Measurements from ENCODE around the gene OPN1SW.
A peak's percentile ranks its signal among the peaks of the same experiment; 100 is the strongest.

Gene OPN1SW

DNA sequence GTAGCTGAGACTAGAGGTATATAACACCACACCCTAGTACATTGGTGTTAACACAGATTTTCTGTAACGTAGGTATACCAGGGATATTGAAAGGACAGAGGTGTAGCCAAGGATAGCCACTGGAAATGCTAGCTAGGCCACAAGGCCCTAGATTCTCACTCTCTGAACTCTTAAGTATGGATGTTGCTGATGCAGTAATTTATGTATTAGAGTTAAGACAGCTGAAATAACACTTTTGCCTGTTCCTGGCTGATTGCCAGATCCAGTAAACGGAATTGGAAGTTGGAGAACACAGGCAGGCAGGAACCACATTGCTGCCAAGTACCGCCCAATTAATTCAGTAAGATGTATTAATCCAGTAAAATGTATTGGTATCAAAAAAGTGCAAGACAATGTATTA, 34.6 kb downstream of the OPN1SW start:
- Mint-ChIP-seq H3K4me1 (ENCODE audit: low read depth in 2 of 2) (peaks cover 27 to 50% of the 10 kb centered on the region in 2 donors), H3K27ac (no peak overlapping the region), H3K4me3 (no peak overlapping the region)

DNA sequence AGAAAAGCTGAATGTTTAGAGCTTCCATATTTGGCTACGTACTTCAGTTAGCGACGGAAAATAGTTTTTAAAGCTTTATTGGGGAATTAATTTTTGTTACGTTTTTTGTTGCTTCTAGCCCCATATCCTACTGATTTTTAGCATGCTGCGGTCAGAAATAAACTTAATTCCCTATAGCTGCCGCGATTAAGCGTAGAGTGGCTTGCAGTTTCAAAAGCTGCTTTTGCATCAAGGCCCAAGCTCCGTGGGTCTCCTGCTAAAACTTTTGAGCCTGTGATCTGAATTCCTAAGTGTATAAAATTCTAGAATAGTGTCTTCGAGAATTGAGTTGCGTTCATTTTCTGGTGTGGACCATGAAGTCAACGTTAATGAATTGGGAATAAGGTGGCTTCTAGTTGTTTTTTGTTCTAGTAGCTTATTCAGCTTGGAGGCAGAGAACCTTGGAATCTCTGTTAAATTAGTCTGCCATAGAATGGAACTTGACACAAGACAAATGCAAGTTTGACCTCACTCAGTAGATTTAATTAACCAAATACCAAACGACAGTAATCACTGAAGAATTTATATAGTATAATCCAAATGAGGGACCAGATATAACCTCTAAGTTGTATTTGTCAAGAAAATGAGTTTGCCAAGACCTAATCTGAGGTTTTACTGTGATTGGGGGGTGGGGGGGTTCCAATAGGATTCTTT, 35.5 kb downstream of the OPN1SW start:
- H3K27me3 Mint-ChIP-seq = no peaks in the 10 kb centered on the region
- H3K27ac Mint-ChIP-seq = peak overlapping the region; percentile 99
- peaks cover 19% of the 10 kb centered on the region for H3K36me3 Mint-ChIP-seq (ENCODE audit: insufficient read depth)
- H3K4me3 Mint-ChIP-seq = peak overlapping the region; percentile 93 to 99
- DNase-seq = no peak
- no peaks in the 10 kb centered on the region for H3K9me3 Mint-ChIP-seq
- H3K4me1 Mint-ChIP-seq (ENCODE audit: low read depth in 2 of 2) = peaks cover 27 to 46% of the 10 kb centered on the region in 2 donors
- no peak for ATAC-seq (replicated peaks)

More for the DNA sequence above, 34.6 kb downstream of the OPN1SW start:
- H3K9me3 Mint-ChIP-seq = no peaks in the 10 kb centered on the region
- no peak for ATAC-seq (replicated peaks)
- no peaks in the 10 kb centered on the region for H3K27me3 Mint-ChIP-seq
- peaks cover 19% of the 10 kb centered on the region for H3K36me3 Mint-ChIP-seq (ENCODE audit: insufficient read depth)
- DNase-seq = no peak

DNA sequence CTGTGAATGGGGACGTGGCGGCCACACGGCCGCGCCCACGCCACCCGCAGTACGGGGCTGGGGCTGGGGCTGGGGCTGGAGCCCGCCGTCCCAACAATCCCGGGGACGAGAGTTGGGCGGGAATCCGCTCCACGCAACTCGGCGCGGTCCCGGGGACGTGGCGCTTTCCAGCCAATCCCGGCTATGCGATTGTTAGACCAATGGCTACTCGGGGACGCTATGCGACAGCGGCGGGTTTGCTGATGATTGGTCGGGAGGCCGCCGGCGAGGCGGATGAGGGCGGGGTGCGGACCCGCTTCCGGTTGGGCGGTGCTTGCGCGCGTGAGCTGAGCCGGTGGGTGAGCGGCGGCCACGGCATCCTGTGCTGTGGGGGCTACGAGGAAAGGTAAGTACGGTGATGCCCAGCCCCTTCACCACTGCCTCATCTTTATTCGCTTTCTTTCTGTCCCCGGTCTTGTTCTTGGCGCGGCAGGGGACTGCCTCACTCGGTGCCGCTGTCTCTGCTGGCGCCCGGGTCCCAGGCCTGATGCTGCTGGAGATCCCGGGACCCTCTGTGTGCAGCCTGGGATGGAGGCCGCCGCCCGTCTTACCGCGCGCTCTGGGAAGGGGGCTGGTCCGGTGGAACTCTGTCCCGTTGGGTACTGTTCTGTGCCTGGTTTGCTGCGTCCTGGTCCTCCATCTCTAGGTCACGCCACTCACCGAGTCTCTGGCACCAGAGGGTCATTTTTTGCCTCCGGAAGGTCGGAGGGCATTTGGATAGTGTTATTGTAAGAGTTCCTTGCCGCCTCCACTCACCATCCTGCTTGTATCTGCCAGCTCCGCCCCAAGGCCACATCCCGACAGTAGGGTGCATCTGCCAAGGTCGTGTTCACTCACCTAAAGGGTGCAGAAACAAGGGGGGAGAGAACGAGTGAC, 36.3 kb downstream of the OPN1SW start, which contains the start of gene CALU:
CALU (plus strand) TSS at position 312 of the 915 bp plus-strand sequence. CDS start 9,225 bp downstream, outside the sequence.
- H3K9me3 Mint-ChIP-seq = no peaks in the 10 kb centered on the region
- H3K36me3 Mint-ChIP-seq (ENCODE audit: insufficient read depth) = peaks cover 19% of the 10 kb centered on the region
- H3K4me3 Mint-ChIP-seq = peak within 1 kb of the TSS; percentile 93 to 99
- ATAC-seq (replicated peaks) = peak; percentile 90
- peak; percentile 92 to 93 (median 92) for DNase-seq
- no peaks in the 10 kb centered on the region for H3K27me3 Mint-ChIP-seq
- peak within 1 kb of the TSS; percentile 99 for H3K27ac Mint-ChIP-seq
- peaks cover 24 to 42% of the 10 kb centered on the region in 2 donors for H3K4me1 Mint-ChIP-seq (ENCODE audit: low read depth in 2 of 2)

DNA sequence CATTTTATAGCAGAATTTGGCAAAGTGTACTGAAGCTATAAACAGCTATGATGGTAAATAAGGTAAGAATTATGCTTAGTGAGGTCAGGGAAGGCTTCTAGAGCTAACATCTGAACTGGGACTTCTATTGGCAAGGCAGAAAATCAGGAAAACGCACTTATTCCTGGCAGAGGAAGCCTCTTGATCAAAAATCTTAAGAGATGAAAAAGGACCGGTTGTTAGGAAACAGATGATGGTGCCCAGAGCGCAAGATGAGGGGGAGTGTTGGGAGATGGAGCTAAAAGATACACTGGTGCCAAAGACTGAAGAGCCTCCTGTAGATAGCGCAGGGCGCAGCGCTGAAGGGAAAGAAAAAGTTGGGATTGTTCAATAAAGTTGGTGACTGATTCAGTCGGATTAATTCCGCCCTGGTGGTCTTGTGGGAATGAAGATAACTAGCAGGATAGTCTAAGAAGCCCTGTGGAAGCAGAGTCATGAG, 37.0 kb downstream of the OPN1SW start:
- Mint-ChIP-seq H3K36me3 (ENCODE audit: insufficient read depth) (peaks cover 19% of the 10 kb centered on the region), H3K4me3 (peak overlapping the region; percentile 93 to 99), H3K27ac (peak overlapping the region; percentile 99), H3K27me3 (no peaks in the 10 kb centered on the region), H3K4me1 (ENCODE audit: low read depth in 2 of 2) (peaks cover 22 to 39% of the 10 kb centered on the region in 2 donors), H3K9me3 (no peaks in the 10 kb centered on the region)
- ATAC-seq (replicated peaks) (no peak), DNase-seq (peak in 1 of 3 experiments; percentile 4)

DNA sequence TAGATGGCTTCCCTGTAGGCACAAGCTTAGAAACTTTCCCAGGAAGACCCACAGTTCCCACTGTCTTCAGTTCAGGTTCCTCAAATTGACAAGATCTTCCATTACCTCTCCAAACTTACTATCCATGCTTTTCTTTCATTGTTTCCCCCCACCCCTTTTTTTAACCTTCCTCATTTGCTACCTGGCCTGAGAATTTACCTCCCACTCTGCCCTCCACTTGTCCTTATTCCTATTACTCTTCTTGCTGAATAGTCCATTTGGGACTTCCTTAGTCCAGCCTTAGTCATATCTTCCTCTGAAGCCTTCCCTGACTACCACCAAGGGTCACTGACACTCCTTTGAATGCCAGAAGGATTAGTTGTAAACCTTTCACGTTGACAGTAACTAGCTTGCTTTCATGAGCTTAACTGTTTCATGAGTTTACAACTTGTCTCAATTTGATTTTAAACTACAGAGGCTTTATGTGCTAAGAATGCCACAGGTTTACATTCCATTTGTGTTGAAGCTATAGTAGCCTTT, 37.7 kb downstream of the OPN1SW start:
- H3K27ac Mint-ChIP-seq = peak overlapping the region; percentile 99
- DNase-seq = no peak
- peaks cover 22 to 36% of the 10 kb centered on the region in 2 donors for H3K4me1 Mint-ChIP-seq (ENCODE audit: low read depth in 2 of 2)
- no peak for ATAC-seq (replicated peaks)
- no peaks in the 10 kb centered on the region for H3K27me3 Mint-ChIP-seq
- peaks cover 16% of the 10 kb centered on the region for H3K36me3 Mint-ChIP-seq (ENCODE audit: insufficient read depth)
- no peaks in the 10 kb centered on the region for H3K9me3 Mint-ChIP-seq
- H3K4me3 Mint-ChIP-seq = peak overlapping the region; percentile 93 to 99

DNA sequence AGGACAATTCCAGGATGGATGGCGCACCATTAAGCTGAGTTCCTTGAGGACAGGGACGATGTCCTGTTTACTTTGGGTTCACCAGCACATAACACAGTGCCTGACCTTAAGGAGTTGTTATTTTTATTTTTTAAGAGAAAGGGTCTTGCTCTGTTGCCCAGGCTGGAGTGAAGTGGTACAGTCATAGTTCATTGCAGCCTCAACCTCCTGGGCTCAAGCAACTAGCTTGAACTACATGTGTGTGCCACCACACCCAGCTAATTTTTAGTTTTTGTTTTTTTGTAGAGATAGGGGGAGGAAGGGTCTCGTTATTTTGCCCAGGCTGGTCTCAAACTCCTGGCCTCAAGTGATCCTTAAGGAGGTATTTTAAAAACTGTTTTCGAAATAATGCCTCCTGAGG, 38.2 kb downstream of the OPN1SW start:
- no peak overlapping the region for H3K27ac Mint-ChIP-seq
- H3K4me1 Mint-ChIP-seq (ENCODE audit: low read depth in 2 of 2) = peaks cover 22 to 34% of the 10 kb centered on the region in 2 donors
- no peaks in the 10 kb centered on the region for H3K9me3 Mint-ChIP-seq
- ATAC-seq (replicated peaks) (no peak), DNase-seq (no peak)
- peaks cover 16% of the 10 kb centered on the region for H3K36me3 Mint-ChIP-seq (ENCODE audit: insufficient read depth)
- H3K4me3 Mint-ChIP-seq = no peak overlapping the region
- H3K27me3 Mint-ChIP-seq = no peaks in the 10 kb centered on the region

DNA sequence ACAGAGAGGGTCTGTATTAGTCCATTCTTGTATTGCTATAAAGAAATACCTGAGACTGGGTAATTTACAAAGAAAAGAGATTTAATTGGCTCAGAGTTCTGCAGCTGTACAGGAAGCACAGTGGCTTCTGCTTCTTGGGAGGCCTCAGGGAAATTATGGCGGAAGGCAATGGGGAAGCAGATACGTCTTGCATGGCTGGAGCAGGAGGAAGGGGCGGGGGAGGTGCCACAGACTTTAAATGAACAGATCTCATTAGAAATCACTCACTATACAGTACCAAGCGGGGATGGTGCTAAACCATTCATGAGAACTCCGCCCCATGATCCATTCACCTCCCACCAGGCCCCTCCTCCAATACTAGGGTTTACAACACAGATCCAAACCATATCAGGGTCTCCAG, 40.2 kb downstream of the OPN1SW start:
- H3K27ac Mint-ChIP-seq = no peak overlapping the region
- H3K36me3 Mint-ChIP-seq (ENCODE audit: insufficient read depth) = peaks cover 13% of the 10 kb centered on the region
- ATAC-seq (replicated peaks) (no peak), DNase-seq (no peak)
- H3K4me1 Mint-ChIP-seq (ENCODE audit: low read depth in 2 of 2) = peaks cover 11 to 21% of the 10 kb centered on the region in 2 donors
- no peak overlapping the region for H3K4me3 Mint-ChIP-seq
- H3K27me3 Mint-ChIP-seq = peaks cover 10 to 11% of the 10 kb centered on the region in 2 donors
- no peaks in the 10 kb centered on the region for H3K9me3 Mint-ChIP-seq

DNA sequence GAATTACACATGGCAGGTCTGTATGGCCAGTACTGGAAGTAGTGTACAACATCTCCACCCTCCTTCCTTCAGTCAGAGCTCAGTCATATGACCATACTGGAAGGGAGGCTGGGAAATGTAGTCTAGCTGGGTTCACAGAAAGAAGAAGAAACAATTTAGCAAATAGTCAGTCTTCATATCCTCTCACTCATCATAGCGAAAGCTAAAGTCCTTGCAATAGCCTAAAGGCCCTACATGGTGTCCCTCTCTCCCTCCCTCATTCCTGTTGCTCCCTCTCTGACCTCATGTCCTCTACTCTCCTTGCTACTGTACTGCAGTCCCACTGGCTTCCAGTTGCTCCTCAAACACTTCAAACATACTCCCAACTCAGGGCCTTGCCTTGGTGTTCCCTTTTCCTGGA, 40.7 kb downstream of the OPN1SW start:
- Mint-ChIP-seq H3K27me3 (peaks cover 10 to 11% of the 10 kb centered on the region in 2 donors), H3K27ac (no peak overlapping the region), H3K36me3 (ENCODE audit: insufficient read depth) (peaks cover 13% of the 10 kb centered on the region), H3K4me1 (ENCODE audit: low read depth in 2 of 2) (peaks cover 11 to 17% of the 10 kb centered on the region in 2 donors), H3K4me3 (no peak overlapping the region), H3K9me3 (no peaks in the 10 kb centered on the region)
- ATAC-seq (replicated peaks) (no peak), DNase-seq (no peak)

DNA sequence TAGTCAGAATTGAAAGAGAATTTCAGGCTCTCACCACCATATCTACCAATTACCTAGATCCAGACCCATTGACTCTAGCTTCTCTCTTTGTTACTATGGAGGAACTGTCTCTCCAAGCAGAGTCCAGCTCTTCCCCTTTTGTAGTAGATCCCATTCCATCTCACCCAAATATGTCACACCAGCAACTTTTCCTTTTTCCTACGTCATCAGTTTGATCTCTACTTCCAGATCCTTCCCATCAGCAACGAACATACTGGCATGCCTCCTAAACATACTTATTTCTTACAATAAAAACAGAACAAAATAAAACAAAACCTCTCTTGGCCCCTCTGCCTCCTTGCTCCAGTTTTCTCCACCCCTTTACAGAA, 42.3 kb downstream of the OPN1SW start:
- H3K4me1 Mint-ChIP-seq (ENCODE audit: low read depth in 2 of 2) = peaks cover 2 to 4% of the 10 kb centered on the region in 2 donors
- no peaks in the 10 kb centered on the region for H3K36me3 Mint-ChIP-seq (ENCODE audit: insufficient read depth)
- H3K4me3 Mint-ChIP-seq = no peak overlapping the region
- H3K27ac Mint-ChIP-seq = no peak overlapping the region
- no peaks in the 10 kb centered on the region for H3K9me3 Mint-ChIP-seq
- H3K27me3 Mint-ChIP-seq = peaks cover 10 to 11% of the 10 kb centered on the region in 2 donors
- DNase-seq = no peak
- ATAC-seq (replicated peaks) = no peak

DNA sequence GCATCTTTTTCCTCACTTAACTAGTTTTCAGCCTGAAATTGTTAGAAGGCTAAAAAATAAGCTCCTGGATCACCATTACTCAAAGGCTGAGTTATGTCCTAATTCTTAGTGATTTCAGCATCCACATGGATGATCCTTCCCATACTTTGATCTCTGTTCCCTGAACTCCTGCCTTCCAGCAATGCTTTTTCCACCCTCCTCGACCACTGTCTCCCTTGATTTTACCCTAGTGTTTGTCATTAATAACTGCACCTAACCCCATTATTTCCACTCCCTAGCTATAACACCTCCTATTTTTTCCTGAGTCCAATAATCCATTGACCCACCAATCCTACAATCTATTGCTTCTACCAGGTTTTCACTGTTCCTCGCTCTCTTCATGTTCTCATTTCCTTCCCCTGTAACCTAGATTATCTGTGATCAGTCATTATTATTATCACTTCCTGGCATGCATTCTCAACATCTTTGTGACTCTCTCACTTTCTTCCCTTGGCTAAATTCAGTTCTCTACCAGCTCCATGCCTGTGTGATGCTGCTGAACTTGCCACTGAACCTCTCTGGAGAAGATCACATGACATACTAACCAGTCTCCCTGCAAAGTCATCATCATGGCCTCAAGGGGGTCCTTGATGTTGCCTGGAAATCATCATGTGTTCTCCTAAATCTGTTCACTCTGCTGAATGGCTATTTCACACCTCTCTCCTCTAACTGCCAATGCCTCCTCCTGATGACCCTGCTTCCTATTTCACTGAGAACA, 42.9 kb downstream of the OPN1SW start:
- Mint-ChIP-seq H3K4me3 (no peak overlapping the region), H3K27me3 (peaks cover 13 to 15% of the 10 kb centered on the region in 2 donors), H3K27ac (no peak overlapping the region), H3K9me3 (no peaks in the 10 kb centered on the region), H3K4me1 (ENCODE audit: low read depth in 2 of 2) (no peaks in the 10 kb centered on the region), H3K36me3 (ENCODE audit: insufficient read depth) (no peaks in the 10 kb centered on the region)
- DNase-seq (no peak), ATAC-seq (replicated peaks) (no peak)

DNA sequence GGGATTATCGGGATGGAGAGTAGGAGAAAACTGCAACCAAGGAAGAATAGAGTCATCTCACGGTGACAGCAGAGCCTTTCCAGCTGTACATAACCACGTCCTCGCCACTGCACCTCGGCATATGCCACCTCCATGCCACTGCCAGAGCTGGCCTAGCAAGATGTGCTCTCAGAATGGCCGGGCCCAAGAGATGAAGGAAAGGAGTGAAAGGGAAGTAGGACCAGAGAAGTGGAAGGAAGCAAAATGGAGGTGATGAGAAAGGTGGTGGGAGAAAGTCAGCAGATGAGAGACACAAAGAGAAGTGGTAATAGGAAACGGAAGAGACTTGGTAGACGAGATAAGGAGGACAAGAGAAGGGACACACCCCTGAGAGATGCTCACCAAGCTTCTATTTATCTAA, 44.4 kb downstream of the OPN1SW start:
- ATAC-seq (replicated peaks) (no peak), DNase-seq (no peak)
- Mint-ChIP-seq H3K9me3 (no peaks in the 10 kb centered on the region), H3K27ac (no peak overlapping the region), H3K36me3 (ENCODE audit: insufficient read depth) (no peaks in the 10 kb centered on the region), H3K27me3 (peaks cover 29 to 30% of the 10 kb centered on the region in 2 donors), H3K4me1 (ENCODE audit: low read depth in 2 of 2) (no peaks in the 10 kb centered on the region), H3K4me3 (no peak overlapping the region)

DNA sequence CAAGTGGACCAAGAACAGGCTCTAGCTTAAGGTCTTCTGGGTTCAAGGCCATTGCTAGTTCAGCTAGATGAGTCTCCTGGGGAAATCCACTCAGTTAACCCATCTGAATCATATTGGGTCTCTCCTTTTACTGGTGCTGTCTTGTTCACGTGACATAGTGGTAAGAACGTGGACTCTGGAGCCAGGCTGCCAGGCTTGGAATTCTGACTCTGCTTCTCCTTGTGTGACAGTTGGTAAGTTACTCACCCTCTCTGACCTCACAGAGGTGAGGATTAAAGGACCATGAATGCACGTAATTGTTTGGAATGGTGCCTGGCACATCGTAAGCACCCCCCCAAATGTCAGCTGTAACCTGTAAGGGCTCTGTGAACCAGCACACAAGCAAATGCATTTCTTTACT, 46.1 kb downstream of the OPN1SW start:
- no peak for ATAC-seq (replicated peaks)
- no peak overlapping the region for H3K27ac Mint-ChIP-seq
- peaks cover 37 to 40% of the 10 kb centered on the region in 2 donors for H3K27me3 Mint-ChIP-seq
- H3K9me3 Mint-ChIP-seq = no peaks in the 10 kb centered on the region
- no peak for DNase-seq
- no peaks in the 10 kb centered on the region for H3K36me3 Mint-ChIP-seq (ENCODE audit: insufficient read depth)
- no peaks in the 10 kb centered on the region for H3K4me1 Mint-ChIP-seq (ENCODE audit: low read depth in 2 of 2)
- H3K4me3 Mint-ChIP-seq = no peak overlapping the region

DNA sequence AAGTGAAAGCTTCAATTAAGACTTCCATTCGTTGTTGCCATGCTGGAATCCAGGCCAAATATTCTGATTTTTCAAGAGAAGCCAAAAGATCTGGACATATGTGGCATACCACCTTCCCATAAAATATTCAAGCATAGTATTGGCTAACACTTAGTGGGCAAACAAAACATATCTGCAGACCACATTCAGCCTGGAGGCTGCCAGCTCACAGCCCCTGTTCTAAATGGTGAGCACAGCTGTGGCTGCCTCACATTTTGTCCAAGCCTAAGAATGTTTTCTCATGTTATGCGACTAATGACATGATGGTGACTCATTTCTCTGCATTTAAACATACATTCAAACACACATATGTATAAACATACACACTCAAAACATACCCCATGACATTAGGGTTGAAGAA, 47.0 kb downstream of the OPN1SW start:
- Mint-ChIP-seq H3K4me3 (no peak overlapping the region), H3K27me3 (peaks cover 41 to 49% of the 10 kb centered on the region in 2 donors), H3K9me3 (no peaks in the 10 kb centered on the region), H3K27ac (no peak overlapping the region), H3K4me1 (ENCODE audit: low read depth in 2 of 2) (no peaks in the 10 kb centered on the region), H3K36me3 (ENCODE audit: insufficient read depth) (no peaks in the 10 kb centered on the region)
- DNase-seq (no peak), ATAC-seq (replicated peaks) (no peak)

Measured in effector memory CD8-positive, alpha-beta T cell (primary cell).